Posterior cingulate gyrus (tissue), 11 donors: ENCODE measurements around the gene SDR42E2.
"Not testable (repeated sequence)": the region's sequence is repeated elsewhere in the genome, so short reads cannot be mapped to it uniquely, and the experiment has no call there.

Experiments
- DNase-seq, 10 donors: peaks; one replicate each; pipeline versions ENCODE4 v3.0.0 to v3.0.0-alpha.2; 2020 to 2021; ENCODE audit warnings: mixed read lengths in 3 of 10
- intact Hi-C: fragments of 100-400 bp; cut with DNase I; formaldehyde crosslinking; loops from one replicate; pipeline ENCODE4 v1.15.1; 2023

Gene SDR42E2

GRCh38 chr16:22153078-22153477 lies 9.2 kb upstream of the SDR42E2 start:
- DNase-seq: peak in 2 of 10 donors; percentile 6 to 30
- intact Hi-C loops: not testable (repeated sequence)

- no peak for DNase-seq
- intact Hi-C loops: no loop called here
Observed at GRCh38 chr16:22161401-22161800, 905 bp upstream of the SDR42E2 start.

- intact Hi-C loops: no loop called here
- peak in 3 of 10 donors; percentile 3 to 46 (median 22) for DNase-seq
Observed at GRCh38 chr16:22162656-22163009, 327 bp downstream of the SDR42E2 start.

- intact Hi-C loops: no loop called here
- peak in 3 of 10 donors; percentile 8 to 35 (median 24) for DNase-seq
Observed at GRCh38 chr16:22163806-22164205, 1.5 kb downstream of the SDR42E2 start.

GRCh38 chr16:22164482-22164881 lies 2.2 kb downstream of the SDR42E2 start:
- intact Hi-C loops: no loop called here
- peak in 2 of 10 donors; percentile 6 to 31 for DNase-seq

- peak in 3 of 10 donors; percentile 52 to 62 (median 61) for DNase-seq
- intact Hi-C loops: no loop called here
Observed at GRCh38 chr16:22165508-22166285, 3.4 kb downstream of the SDR42E2 start.

GRCh38 chr16:22171953-22172352 lies 9.6 kb downstream of the SDR42E2 start:
- intact Hi-C loops: no loop called here
- DNase-seq: peak in 3 of 10 donors; percentile 57 to 64 (median 59)

GRCh38 chr16:22172642-22173041 lies 10.3 kb downstream of the SDR42E2 start:
- DNase-seq: peak in 2 of 10 donors; percentile 13 to 21
- intact Hi-C loops: not testable (repeated sequence)

GRCh38 chr16:22174642-22175041 lies 12.3 kb downstream of the SDR42E2 start:
- peak in 2 of 10 donors; percentile 14 to 24 for DNase-seq
- intact Hi-C loops: no loop called here

GRCh38 chr16:22177968-22178930 lies 15.9 kb downstream of the SDR42E2 start:
- DNase-seq: peak in 2 of 10 donors; percentile 60 to 64
- intact Hi-C loops: no loop called here

GRCh38 chr16:22181426-22181825 lies 19.1 kb downstream of the SDR42E2 start:
- peak in 2 of 10 donors; percentile 34 to 38 for DNase-seq
- intact Hi-C loops: no loop called here

- peak in 2 of 10 donors; percentile 26 to 30 for DNase-seq
- intact Hi-C loops: no loop called here
Observed at GRCh38 chr16:22181843-22182242, 19.5 kb downstream of the SDR42E2 start.

- intact Hi-C loops: no loop called here
Observed at GRCh38 chr16:22183335-22183734, 21.0 kb downstream of the SDR42E2 start.

GRCh38 chr16:22183901-22184614 lies 21.8 kb downstream of the SDR42E2 start:
- DNase-seq: peak in 2 of 10 donors; percentile 26 to 47
- intact Hi-C loops: no loop called here

More at GRCh38 chr16:22183335-22183734, 21.0 kb downstream of the SDR42E2 start:
- peak in 1 of 10 donors; percentile 51 for DNase-seq

GRCh38 chr16:22184615-22184968 lies 22.3 kb downstream of the SDR42E2 start:
- intact Hi-C loops: no loop called here

GRCh38 chr16:22186517-22186916 lies 24.2 kb downstream of the SDR42E2 start:
- peak in 1 of 10 donors; percentile 45 for DNase-seq
- intact Hi-C loops: no loop called here

More at GRCh38 chr16:22184615-22184968, 22.3 kb downstream of the SDR42E2 start:
- peak in 1 of 10 donors; percentile 25 for DNase-seq

- DNase-seq: no peak
Observed at GRCh38 chr16:22188267-22188594, 25.9 kb downstream of the SDR42E2 start.

GRCh38 chr16:22188595-22189442 lies 26.5 kb downstream of the SDR42E2 start:
- intact Hi-C loops: loop anchor here (1.0 to 2.0 kb wide), 2 partner anchors 188 to 236 kb away; partner anchors contain the start of genes PDZD9 and UQCRC2
- peak in 9 of 10 donors; percentile 24 to 93 (median 54) for DNase-seq

More at GRCh38 chr16:22188267-22188594, 25.9 kb downstream of the SDR42E2 start:
- intact Hi-C loops: loop anchor here (2.0 kb wide), 1 partner anchor 235 kb away; the partner anchor contains the start of gene UQCRC2

GRCh38 chr16:22189473-22190080 lies 27.3 kb downstream of the SDR42E2 start:
- intact Hi-C loops: loop anchor here (1.0 to 2.0 kb wide), 2 partner anchors 188 to 237 kb away; partner anchors contain the start of genes PDZD9 and UQCRC2
- peak in 1 of 10 donors; percentile 62 for DNase-seq
